GM10248 (cell line): ENCODE measurements around the gene MAEA.

Experiments
- CTCF ChIA-PET: fragments of 300-600 bp; sonication (Branson Sonifier 250); formaldehyde crosslinking; extraction: SDS; loops from one replicate; lab custom pipeline; 2021; ENCODE audit warnings: antibody characterized with exemption; lab: Yijun Ruan, JAX
- POLR2A ChIA-PET: fragments of 350-650 bp; sonication (Branson Sonifier 250); formaldehyde crosslinking; extraction: SDS; loops from one replicate; lab custom pipeline; 2020; ENCODE audit warnings: antibody characterized with exemption; lab: Yijun Ruan, JAX
- DNase-seq: peaks from one replicate; pipeline ENCODE4 v3.0.0; 2012; ENCODE audit errors: extremely low spot score
- CTCF ChIP-seq: IDR thresholded peaks from 2 replicates; pipeline ENCODE4 v1.5.1; 2012; ENCODE audit warnings: mild to moderate bottlenecking, low read depth; ENCODE audit errors: extremely low read depth, missing control alignments, control extremely low read depth

Gene MAEA

DNA sequence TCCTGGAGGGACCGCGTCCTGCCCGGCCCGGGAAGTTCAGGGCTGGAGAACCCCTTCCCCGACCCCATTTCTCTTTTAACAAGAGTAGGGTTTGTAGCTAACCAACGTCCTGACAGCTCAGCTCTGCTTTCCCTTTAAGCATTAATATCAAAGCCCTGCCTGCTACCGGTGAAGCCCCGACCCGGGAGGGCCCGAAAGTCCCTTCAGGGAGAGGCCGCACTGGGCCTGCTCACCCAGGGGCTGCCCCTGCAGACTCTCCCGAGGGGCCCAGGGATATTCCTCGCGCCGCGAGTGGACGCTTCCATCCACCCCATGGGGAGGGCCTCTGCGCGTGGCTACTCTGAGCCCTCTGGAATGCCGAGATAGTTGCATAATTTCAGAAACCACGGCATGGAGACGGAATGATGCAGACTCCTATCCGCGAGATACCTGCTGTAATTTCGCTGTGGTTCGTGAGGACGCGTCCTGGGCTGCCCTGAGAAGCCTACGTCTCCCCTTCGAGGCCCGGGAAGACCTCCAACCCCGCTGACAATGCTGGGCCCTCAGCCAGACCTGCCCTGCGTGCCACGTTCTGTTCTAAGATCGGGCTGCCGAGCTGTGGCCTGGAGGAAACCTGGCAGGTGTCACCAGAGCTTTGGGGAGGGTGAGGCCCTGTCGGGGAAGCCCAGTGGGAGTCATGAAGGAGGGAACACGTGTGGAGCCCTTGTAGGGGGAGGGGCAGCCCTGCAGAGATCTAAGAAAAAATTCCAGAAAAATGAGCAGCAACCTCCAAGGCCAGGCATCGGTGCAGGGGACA, 39.8 kb upstream of the MAEA start:
- no peak for TF ChIP-seq CTCF
- POLR2A ChIA-PET = interaction anchor here (0.8 kb wide), 1 partner anchor 313 kb away, joined by 3 read pairs; no protein-coding TSS in a partner anchor
- CTCF ChIA-PET = interaction anchor here (0.8 to 7.6 kb wide), 7 partner anchors 11 to 119 kb away, joined by 3 to 58 read pairs (median 4); partner anchors contain the start of gene UVSSA
- peak; percentile 76 for DNase-seq

GRCh38 chr4:1250527-1250812, 39.2 kb upstream of the MAEA start:
- POLR2A ChIA-PET = no interaction called here
- CTCF ChIA-PET = interaction anchor here (1.6 to 7.6 kb wide), 4 partner anchors 10 to 120 kb away, joined by 3 to 58 read pairs (median 6); partner anchors contain the start of gene UVSSA
- DNase-seq = no peak
- TF ChIP-seq CTCF = no peak

- ChIA-PET CTCF (interaction anchor here (1.6 to 7.6 kb wide), 4 partner anchors 9 to 121 kb away, joined by 3 to 58 read pairs (median 6); partner anchors contain the start of gene UVSSA), POLR2A (no interaction called here)
- TF ChIP-seq CTCF = no peak
- DNase-seq = no peak
Measured at GRCh38 chr4:1250921-1251772, 38.5 kb upstream of the MAEA start.

DNA sequence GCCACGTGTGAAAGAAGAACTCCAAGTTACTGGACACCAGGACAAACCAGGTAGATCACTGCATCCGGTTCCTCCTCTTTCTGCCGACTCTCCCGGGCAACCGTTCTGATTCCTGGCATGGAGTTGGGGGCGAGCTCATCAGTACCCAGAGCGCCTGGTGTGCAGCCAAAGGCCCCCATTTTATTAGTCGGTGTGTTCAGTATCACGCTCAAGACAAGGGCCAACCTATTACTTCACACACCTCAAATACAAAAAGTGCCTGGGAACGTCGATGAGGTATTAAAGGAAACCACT, 38.0 kb upstream of the MAEA start:
- CTCF ChIA-PET = interaction anchor here (1.8 to 7.6 kb wide), 3 partner anchors 14 to 121 kb away, joined by 5 to 58 read pairs (median 7); partner anchors contain the start of gene UVSSA

GRCh38 chr4:1252928-1253492, 36.7 kb upstream of the MAEA start:
- POLR2A ChIA-PET = no interaction called here
- DNase-seq = no peak
- CTCF ChIA-PET = interaction anchor here (1.6 to 7.6 kb wide), 2 partner anchors 13 to 122 kb away, joined by 4 to 58 read pairs; no protein-coding TSS in a partner anchor
- TF ChIP-seq CTCF = no peak

More for the DNA sequence above, 38.0 kb upstream of the MAEA start:
- no peak for TF ChIP-seq CTCF
- POLR2A ChIA-PET = no interaction called here
- DNase-seq = no peak

- no peak for TF ChIP-seq CTCF
- ChIA-PET CTCF (interaction anchor here (1.6 to 7.6 kb wide), 2 partner anchors 12 to 123 kb away, joined by 4 to 58 read pairs; no protein-coding TSS in a partner anchor), POLR2A (no interaction called here)
- no peak for DNase-seq
Measured at GRCh38 chr4:1253831-1254230, 35.9 kb upstream of the MAEA start.
